Measurements from ENCODE around the gene PSMD6. TPM values are rescaled to one million over a fixed set of nuclear protein-coding genes. Genes with fewer than 3 reads are reported as not detected.

The PSMD6 gene
- total and polyA plus RNA-seq, 9 of the 15 experiments (the other 6 are each of a cell fraction or from before 2014, with no cell fraction given), result 78.2 to 133 (median 113) TPM

DNA sequence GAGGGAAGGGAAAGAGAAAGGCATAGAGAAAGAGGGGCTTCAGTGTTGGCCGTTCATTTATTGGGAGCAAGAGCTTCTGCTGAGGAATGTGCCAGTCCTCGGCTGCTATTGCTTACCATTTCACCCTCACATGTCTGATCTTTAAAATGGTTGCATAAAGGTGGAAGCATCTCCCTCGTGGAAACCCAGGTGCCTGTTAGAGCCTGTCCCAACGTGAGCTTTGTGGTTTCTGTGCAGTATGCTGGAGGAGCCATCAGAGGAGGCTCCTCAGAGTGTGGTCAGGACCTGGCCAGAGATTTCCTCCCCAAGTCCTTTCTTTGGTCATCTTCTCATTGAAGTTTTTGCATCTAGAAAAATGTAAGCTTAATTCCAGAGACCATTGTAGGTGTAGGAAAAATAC is 34.4 kb downstream of the PSMD6 start:
- no peaks in the 10 kb centered on the region for H4K20me1 ChIP-seq (replicated peaks; ENCODE audit: control insufficient read depth, insufficient read depth, low read length)
- H3K27ac ChIP-seq (ENCODE audit: extremely low read depth, low read depth, low read length), result no peak overlapping the region
- TF ChIP-seq POLR3A (IDR thresholded peaks at IDR 0.05; ENCODE audit: borderline replicate concordance, extremely low read depth, insufficient read depth, insufficient read length) (no peak), HNRNPLL (IDR thresholded peaks at IDR 0.05; ENCODE audit: low read depth, low read length, poor library complexity, severe bottlenecking) (no peak), PPARD (CRISPR knock-in tag; IDR thresholded peaks at IDR 0.05) (no peak), FOXA1 (IDR thresholded peaks at IDR 0.05; ENCODE audit: borderline replicate concordance) (no peak), CBX3 (IDR thresholded peaks at IDR 0.05; ENCODE audit: borderline replicate concordance in 1 of 2, low read length in 2 of 2) (no peak), CBX2 (IDR thresholded peaks at IDR 0.05; ENCODE audit: insufficient read depth, low read length, poor library complexity, severe bottlenecking) (no peak), FOXA3 (CRISPR knock-in tag; conservative IDR thresholded peaks at IDR 0.05 in 1 of 2, IDR thresholded peaks at IDR 0.05 in 1 of 2) (no peak)
- TF ChIP-seq, protein P1, sequence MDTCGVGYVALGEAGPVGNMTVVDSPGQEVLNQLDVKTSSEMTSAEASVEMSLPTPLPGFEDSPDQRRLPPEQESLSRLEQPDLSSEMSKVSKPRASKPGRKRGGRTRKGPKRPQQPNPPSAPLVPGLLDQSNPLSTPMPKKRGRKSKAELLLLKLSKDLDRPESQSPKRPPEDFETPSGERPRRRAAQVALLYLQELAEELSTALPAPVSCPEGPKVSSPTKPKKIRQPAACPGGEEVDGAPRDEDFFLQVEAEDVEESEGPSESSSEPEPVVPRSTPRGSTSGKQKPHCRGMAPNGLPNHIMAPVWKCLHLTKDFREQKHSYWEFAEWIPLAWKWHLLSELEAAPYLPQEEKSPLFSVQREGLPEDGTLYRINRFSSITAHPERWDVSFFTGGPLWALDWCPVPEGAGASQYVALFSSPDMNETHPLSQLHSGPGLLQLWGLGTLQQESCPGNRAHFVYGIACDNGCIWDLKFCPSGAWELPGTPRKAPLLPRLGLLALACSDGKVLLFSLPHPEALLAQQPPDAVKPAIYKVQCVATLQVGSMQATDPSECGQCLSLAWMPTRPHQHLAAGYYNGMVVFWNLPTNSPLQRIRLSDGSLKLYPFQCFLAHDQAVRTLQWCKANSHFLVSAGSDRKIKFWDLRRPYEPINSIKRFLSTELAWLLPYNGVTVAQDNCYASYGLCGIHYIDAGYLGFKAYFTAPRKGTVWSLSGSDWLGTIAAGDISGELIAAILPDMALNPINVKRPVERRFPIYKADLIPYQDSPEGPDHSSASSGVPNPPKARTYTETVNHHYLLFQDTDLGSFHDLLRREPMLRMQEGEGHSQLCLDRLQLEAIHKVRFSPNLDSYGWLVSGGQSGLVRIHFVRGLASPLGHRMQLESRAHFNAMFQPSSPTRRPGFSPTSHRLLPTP (IDR thresholded peaks at IDR 0.05; ENCODE audit: borderline replicate concordance, extremely low read depth, insufficient read length), result no peak
- TF ChIP-seq, protein P2, sequence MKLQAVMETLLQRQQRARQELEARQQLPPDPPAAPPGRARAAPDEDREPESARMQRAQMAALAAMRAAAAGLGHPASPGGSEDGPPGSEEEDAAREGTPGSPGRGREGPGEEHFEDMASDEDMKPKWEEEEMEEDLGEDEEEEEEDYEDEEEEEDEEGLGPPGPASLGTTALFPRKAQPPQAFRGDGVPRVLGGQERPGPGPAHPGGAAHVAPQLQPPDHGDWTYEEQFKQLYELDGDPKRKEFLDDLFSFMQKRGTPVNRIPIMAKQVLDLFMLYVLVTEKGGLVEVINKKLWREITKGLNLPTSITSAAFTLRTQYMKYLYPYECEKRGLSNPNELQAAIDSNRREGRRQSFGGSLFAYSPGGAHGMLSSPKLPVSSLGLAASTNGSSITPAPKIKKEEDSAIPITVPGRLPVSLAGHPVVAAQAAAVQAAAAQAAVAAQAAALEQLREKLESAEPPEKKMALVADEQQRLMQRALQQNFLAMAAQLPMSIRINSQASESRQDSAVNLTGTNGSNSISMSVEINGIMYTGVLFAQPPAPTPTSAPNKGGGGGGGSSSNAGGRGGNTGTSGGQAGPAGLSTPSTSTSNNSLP (IDR thresholded peaks at IDR 0.05; ENCODE audit: borderline replicate concordance, low read depth, low read length), result no peak
- DNase-seq (ENCODE audit: extremely low read depth in 1 of 4, low spot score in 3 of 4) (no peak), FAIRE-seq (no peak), ATAC-seq (no peak)
- H3K9me3 ChIP-seq (replicated peaks; ENCODE audit: control insufficient read depth, insufficient read depth, low read depth, low read length), result no peaks in the 10 kb centered on the region
- H3K9me1 ChIP-seq (ENCODE audit: control insufficient read depth, insufficient read depth, low read length), result no peaks in the 10 kb centered on the region
- ChIA-PET POLR2A (interaction anchor here (1.0 kb wide), 1 partner anchor 10 kb away, joined by 3 read pairs; no protein-coding TSS in a partner anchor), CTCF (ENCODE audit: low intra/inter-chr PET ratio) (no interaction called here)
- WGBS (ENCODE audit: insufficient coverage, low coverage, missing lambda C conversion rate), result 95% methylated on average over 3 of the region's 4 CpGs
- no peak overlapping the region for H2AFZ ChIP-seq (ENCODE audit: low read depth, low read length)
- H3K36me3 ChIP-seq (ENCODE audit: control insufficient read depth, insufficient read depth, low read length), result peaks cover 88% of the 10 kb centered on the region; the same call in 2 of the 3 replicates
- no peaks in the 10 kb centered on the region for H3K4me1 ChIP-seq (replicated peaks in 1 of 2; ENCODE audit: control insufficient read depth in 2 of 2, insufficient read depth in 2 of 2, low read length in 2 of 2)
- no peak overlapping the region for H3K4me3 ChIP-seq
- no peak overlapping the region for H3K4me2 ChIP-seq (ENCODE audit: insufficient read depth, low read length)
- in situ Hi-C loops (cut with MboI), result no loop called here
- H3K27me3 ChIP-seq (ENCODE audit: control insufficient read depth in 2 of 2, insufficient read depth in 2 of 2, low read length in 2 of 2), result no peaks in the 10 kb centered on the region
- H3K79me2 ChIP-seq (ENCODE audit: control insufficient read depth, insufficient read depth, low read length), result no peaks in the 10 kb centered on the region
- H3K9ac ChIP-seq (ENCODE audit: insufficient read depth in 1 of 2, low read depth in 2 of 2, low read length in 2 of 2), result no peak overlapping the region
- intact Hi-C loops (cut with micrococcal nuclease), result no loop called here
- no TSS peak for BruUV-seq (replicated peaks)

Data from K562 (cell line).